LoVo (cell line): Measurements from ENCODE around the gene TTC33.
"Not testable (repeated sequence)": the region's sequence is repeated elsewhere in the genome, so short reads cannot be mapped to it uniquely, and the experiment has no call there.

ENCODE experiments used
- DNase-seq: peaks from one replicate; pipeline ENCODE4 v3.0.0-alpha.2; 2016; ENCODE audit warnings: low spot score

TTC33 gene

DNA sequence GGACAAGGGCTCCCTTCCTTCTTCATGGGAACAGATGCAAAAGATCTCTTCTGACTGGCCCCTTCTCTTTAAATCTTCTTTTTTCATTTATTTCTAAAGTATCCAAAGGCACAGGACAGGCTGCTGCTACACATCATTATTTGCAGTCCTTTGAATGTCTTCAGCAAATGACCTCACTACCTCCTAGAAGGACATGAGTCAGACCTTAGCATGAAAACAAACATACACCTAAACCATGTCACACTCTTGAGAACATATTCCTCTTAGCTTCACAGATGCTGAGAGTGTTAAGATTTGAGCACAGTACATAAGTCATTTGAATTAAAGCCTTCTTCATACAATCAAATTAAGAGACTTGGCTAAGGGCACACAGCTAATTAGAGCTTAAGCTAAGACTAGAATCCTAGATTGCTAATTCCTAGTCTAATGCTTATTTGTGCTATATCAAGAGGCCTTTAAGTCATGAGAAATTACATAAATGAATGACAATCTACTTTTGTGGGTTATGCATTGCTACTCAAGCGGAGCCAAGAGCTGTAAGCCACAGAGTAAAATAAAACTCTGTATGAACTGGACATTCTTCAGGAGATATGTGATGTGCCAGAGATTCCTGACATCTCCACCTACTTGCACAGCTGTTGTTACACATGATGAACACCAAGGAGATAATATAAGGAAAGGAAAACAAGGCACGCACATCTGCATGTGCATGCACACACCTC lies 185.2 kb downstream of the TTC33 start:
- no peak for DNase-seq

GRCh38 chr5:40569546-40570270 lies 186.1 kb downstream of the TTC33 start:
- no peak for DNase-seq

DNA sequence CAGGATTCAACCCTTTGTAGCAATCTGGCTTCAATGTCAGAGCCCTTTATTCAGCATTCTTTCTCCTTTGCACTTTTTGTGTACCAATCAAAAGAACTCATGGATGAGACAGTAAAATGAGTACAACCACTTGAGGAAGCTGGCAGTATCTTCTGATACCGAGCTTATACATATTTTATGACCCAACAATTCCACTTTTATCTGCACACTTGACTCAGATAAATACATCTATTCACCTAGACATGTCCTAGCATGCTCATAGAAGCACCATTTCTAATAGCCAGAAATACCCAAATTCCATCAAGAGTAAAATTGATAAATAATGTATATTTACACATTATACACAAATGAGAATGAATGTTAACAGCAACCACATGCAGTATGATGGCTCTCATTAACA lies 187.2 kb downstream of the TTC33 start:
- DNase-seq, result no peak

GRCh38 chr5:40563173-40563572 lies 192.6 kb downstream of the TTC33 start:
- DNase-seq, result not testable (repeated sequence)

DNA sequence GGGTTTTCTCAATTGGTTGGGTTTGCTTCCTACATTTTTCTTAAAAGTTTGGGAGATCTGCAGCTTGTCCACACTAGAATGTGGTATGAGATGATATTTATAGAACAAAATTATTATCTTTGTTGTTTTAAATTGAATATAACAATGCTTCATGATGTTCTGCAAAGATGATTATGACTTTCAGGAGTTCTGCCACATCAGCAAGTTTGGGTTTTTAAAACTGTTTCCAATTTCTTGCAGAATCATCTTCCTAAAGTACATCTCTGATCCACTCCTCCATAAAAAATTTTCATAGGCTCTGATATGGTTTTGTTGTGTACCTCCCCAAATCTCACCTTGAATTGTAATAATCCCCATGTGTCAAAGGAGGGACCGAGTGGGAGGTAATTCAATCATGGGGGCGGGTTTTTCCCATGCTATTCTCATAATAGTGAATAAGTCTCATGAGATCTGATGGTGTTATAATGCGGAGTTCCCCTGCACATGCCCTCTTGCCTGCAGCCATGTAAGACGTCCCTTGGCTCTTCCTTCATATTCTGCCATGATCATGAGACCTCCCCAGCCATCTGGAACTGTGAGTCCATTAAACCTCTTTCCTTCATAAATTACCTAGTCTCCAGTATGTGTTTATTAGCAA lies 195.2 kb downstream of the TTC33 start:
- DNase-seq, result no peak

DNA sequence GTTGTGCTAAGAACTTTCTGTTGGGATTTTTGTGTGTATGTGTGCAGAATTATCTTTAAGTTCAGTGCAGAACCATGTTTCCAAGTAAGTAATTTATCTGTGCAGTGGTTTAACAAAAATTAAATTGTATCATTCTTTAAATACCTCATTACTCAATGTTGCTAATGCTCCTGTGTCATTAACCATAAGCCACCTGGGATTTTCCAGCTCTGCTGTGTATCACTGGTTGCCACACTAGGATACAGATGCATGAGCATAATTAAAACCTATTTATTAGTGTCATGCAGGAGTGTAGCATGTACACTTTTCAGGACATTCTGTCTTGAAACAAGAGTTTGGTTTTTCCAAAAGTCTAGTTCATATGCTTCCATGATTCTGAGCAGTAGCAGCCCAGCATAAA lies 196.5 kb downstream of the TTC33 start:
- no peak for DNase-seq

GRCh38 chr5:40557501-40557900 lies 198.3 kb downstream of the TTC33 start:
- no peak for DNase-seq

- DNase-seq, result no peak
These were observed 198.9 kb downstream of the TTC33 start for GRCh38 chr5:40556811-40557210.

DNA sequence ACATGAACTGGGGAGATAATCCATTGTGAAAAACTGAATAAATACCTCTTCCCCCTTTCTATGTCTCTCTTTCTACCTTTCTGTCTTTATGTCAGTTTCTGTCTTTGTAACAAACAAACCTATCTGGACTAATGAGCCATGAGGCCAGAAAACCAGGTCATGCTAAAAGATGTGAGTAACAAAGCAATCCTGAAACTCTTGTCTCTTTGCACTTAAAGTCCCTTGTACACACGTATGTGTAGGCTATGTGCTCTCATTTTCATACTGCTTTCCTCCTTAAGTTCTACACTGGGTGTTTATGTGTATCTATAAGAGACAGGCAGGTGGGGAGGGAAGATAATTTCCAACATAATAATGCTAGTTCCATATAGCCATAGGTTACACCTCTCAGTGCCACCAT lies 199.9 kb downstream of the TTC33 start:
- no peak for DNase-seq

GRCh38 chr5:40554813-40555212 lies 200.9 kb downstream of the TTC33 start:
- peak; percentile 12 for DNase-seq

DNA sequence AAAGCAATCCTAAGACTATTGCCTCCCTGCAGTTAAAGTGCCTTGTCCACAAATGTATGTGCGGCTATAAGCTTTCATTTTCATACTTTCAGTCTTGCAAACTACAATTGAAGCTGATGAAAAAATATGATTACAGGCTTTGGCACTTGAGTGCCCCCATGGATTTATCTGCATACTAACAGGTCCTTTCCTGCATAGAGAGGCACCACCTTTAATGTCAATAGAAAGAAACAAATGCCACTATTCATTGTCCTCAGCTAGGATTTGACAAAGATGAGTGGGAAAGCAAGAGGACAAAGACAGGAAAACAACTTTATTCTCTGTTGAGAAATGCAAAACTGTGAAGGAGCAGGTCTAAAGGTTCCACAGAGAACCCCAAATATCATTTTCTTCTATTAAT lies 201.7 kb downstream of the TTC33 start:
- no peak for DNase-seq

DNA sequence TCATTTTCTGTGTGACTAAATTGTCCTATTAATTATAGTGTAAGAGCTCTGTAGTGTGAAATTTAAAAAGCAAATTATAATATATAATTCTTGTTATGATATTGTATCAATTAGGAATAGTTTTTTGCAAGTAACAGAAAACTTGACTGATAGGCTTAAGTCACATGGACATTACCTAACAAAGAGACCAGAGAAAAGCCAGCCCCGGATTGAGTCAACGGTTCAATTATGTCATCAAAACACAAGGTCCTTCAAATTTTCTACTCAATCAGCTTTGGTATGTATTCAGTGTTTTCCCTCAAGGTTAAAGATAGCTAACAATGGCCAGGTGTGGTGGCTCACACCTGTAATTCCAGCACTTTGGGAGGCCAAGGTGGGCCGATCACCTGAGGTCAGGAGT lies 202.8 kb downstream of the TTC33 start:
- no peak for DNase-seq

DNA sequence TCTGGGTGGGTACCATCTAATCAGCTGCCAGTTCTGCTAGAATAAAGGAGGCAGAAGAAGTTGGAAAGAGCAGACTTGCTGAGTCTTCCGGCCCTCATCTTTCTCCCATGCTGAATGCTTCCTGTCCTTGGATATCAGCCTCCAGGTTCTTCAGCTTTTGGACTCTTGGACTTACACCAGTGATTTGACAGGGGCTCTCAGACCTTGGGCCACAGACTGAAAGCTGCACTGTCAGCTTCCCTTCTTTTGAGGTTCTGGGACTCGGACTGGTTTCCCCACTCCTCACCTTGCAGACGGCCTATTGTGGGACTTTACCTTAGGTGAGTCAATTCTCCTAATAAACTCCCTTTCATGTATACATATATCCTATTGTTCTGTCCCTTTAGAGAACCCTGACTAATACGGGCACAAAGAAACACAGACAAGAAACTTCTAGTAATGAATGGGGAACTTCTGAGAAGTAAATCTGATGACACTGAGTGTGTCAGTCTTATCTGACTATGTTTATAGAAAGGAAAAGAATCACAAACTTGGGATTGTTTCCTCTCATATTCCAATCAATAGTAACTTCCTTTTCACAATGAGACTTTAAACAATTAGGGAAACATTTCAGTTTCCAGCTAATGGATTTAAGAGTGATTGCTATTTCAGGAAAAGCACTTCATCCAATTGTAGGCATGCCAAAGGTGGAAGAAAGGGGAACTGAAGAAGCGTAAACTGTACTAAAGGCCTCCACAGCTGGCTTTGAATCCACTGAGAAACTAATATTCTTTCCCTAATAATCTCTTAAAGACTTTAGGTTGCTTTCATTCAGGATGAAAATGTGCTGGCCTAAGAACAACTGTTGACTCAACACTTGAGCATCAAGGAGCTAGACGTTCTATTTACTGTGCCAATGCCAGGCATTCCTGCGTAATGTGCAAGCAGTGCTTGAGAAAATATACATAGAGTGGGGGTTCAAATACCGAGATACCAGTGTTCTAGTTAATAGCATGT lies 204.0 kb downstream of the TTC33 start:
- peak; percentile 8 for DNase-seq

DNA sequence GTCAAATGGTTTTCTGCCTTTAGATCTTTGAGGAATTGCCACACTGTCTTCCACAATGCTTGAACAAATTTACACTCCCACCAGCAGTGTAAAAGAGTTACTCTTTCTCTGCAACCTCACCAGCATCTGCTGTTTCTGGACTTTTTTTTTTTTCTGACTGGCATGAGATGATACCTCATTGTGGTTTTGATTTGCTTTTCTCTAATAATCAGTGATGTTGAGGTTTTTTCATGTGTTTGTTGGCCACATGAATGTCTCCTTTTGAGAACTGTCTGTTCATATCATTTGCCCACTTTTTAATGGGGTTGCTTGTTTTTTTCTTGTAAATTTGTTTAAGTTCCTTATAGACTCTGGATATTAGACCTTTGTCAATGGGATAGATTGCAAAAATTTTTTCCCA lies 205.3 kb downstream of the TTC33 start:
- DNase-seq, result no peak

GRCh38 chr5:40549616-40550015 lies 206.1 kb downstream of the TTC33 start:
- no peak for DNase-seq

GRCh38 chr5:40547994-40548575 lies 207.7 kb downstream of the TTC33 start:
- no peak for DNase-seq

DNA sequence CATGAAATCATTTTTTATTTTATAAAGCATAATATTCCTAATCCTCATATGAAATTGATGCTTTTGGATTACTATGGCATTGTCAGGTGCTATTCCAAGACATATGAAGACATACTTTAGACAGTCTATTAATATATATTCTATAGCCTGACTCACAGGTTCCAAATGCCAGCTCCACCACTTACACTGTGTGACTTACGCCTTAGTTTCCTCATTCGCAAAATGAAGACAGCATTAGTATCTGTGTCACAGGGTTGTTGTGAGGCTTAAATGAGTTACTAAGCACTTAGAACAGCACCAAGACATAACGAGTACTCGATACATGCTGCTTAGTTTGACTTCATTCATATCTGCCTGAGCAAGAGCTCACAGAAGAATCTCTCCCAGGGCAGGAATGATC lies 208.2 kb downstream of the TTC33 start:
- no peak for DNase-seq

GRCh38 chr5:40540301-40540700 lies 215.5 kb downstream of the TTC33 start:
- no peak for DNase-seq

- DNase-seq, result no peak
These were observed 231.1 kb downstream of the TTC33 start for GRCh38 chr5:40524677-40525076.

GRCh38 chr5:40521925-40522324 lies 233.8 kb downstream of the TTC33 start:
- DNase-seq, result no peak

GRCh38 chr5:40521108-40521785 lies 234.5 kb downstream of the TTC33 start:
- no peak for DNase-seq
